ENCODE data around the gene ZNF609. TPM values are rescaled to one million over a fixed set of nuclear protein-coding genes. Genes with fewer than 3 reads are reported as not detected.

ZNF609 gene
- total and polyA plus RNA-seq, 10 of the 15 experiments (the other 5 are each of a cell fraction or from before 2014, with no cell fraction given): 5.1 to 35.3 (median 13.6) TPM

- peak overlapping the region; percentile 13 for H3K9ac ChIP-seq (ENCODE audit: control insufficient read depth, insufficient read depth, low read length)
- peak; percentile 94 for TF ChIP-seq JUNB (IDR thresholded peaks at IDR 0.05)
- TF ChIP-seq ETV6 (conservative IDR thresholded peaks at IDR 0.05 in 1 of 2, IDR thresholded peaks at IDR 0.05 in 1 of 2; ENCODE audit: borderline replicate concordance in 1 of 2, low read depth in 1 of 2): peak in 1 of 2 experiments; percentile 86; a peak in 2 of 4 replicates
- TF ChIP-seq CHD4 (IDR thresholded peaks at IDR 0.05): no peak
- peak; percentile 77 to 78 for TF ChIP-seq IKZF2 (IDR thresholded peaks at IDR 0.05)
- TF ChIP-seq PBX3 (IDR thresholded peaks at IDR 0.05; ENCODE audit: insufficient replicate concordance, low read depth, low read length): no peak
- no peak for TF ChIP-seq ZNF274 (IDR thresholded peaks at IDR 0.05; ENCODE audit: insufficient read depth, insufficient read length)
- no peak for TF ChIP-seq ZBTB11 (CRISPR knock-in tag; IDR thresholded peaks at IDR 0.05)
- TF ChIP-seq, protein P1, sequence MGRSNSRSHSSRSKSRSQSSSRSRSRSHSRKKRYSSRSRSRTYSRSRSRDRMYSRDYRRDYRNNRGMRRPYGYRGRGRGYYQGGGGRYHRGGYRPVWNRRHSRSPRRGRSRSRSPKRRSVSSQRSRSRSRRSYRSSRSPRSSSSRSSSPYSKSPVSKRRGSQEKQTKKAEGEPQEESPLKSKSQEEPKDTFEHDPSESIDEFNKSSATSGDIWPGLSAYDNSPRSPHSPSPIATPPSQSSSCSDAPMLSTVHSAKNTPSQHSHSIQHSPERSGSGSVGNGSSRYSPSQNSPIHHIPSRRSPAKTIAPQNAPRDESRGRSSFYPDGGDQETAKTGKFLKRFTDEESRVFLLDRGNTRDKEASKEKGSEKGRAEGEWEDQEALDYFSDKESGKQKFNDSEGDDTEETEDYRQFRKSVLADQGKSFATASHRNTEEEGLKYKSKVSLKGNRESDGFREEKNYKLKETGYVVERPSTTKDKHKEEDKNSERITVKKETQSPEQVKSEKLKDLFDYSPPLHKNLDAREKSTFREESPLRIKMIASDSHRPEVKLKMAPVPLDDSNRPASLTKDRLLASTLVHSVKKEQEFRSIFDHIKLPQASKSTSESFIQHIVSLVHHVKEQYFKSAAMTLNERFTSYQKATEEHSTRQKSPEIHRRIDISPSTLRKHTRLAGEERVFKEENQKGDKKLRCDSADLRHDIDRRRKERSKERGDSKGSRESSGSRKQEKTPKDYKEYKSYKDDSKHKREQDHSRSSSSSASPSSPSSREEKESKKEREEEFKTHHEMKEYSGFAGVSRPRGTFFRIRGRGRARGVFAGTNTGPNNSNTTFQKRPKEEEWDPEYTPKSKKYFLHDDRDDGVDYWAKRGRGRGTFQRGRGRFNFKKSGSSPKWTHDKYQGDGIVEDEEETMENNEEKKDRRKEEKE (IDR thresholded peaks at IDR 0.05): no peak
- no peak for TF ChIP-seq ZNF24 (IDR thresholded peaks at IDR 0.05)
- TF ChIP-seq EZH2 (IDR thresholded peaks at IDR 0.05; ENCODE audit: borderline replicate concordance, control insufficient read depth, low read depth, low read length): no peak
- peak; percentile 84; the same call in 1 of the 2 replicates for TF ChIP-seq JUND (IDR thresholded peaks at IDR 0.05; ENCODE audit: low read depth, low read length)
- no peak for TF ChIP-seq SPI1 (IDR thresholded peaks at IDR 0.05; ENCODE audit: borderline replicate concordance, insufficient read depth, low read depth, low read length)
- TF ChIP-seq BMI1 (IDR thresholded peaks at IDR 0.05; ENCODE audit: borderline replicate concordance): peak; percentile 53; the same call in 1 of the 2 replicates
- no peak for TF ChIP-seq NRF1 (conservative IDR thresholded peaks at IDR 0.05; ENCODE audit: low read depth, low read length)
These were observed 16.4 kb upstream of the ZNF609 start for GRCh38 chr15:64443747-64444621.

More at GRCh38 chr15:64443747-64444621, 16.4 kb upstream of the ZNF609 start:
- Histone ChIP-seq H3K4me2 (ENCODE audit: control insufficient read depth, insufficient read depth) (peak overlapping the region; percentile 61), H3K36me3 (ENCODE audit: control insufficient read depth in 2 of 2, insufficient read depth in 2 of 2, low read length in 1 of 2) (peaks cover 0 to 5% of the 10 kb centered on the region in 2 experiments; a peak in 2 of 4 replicates), H3K4me3 (peak overlapping the region; percentile 34; the same call in 1 of the 2 replicates), H3K79me2 (ENCODE audit: control insufficient read depth, insufficient read depth, low read length) (peaks cover 3% of the 10 kb centered on the region; the same call in 1 of the 2 replicates), H2AFZ (ENCODE audit: control insufficient read depth, low read depth, low read length) (no peak overlapping the region), H3K27me3 (replicated peaks in 1 of 2; ENCODE audit: control insufficient read depth in 2 of 2, insufficient read depth in 2 of 2, low read length in 1 of 2) (no peaks in the 10 kb centered on the region), H3K9me3 (replicated peaks; ENCODE audit: control insufficient read depth, insufficient read depth, low read length) (no peaks in the 10 kb centered on the region), H4K20me1 (ENCODE audit: control insufficient read depth, insufficient read depth) (no peaks in the 10 kb centered on the region), H3K27ac (ENCODE audit: control insufficient read depth, insufficient read depth) (peak overlapping the region; percentile 81), H3K4me1 (ENCODE audit: control insufficient read depth, insufficient read depth, low read length) (peaks cover 38% of the 10 kb centered on the region)
- FAIRE-seq (peak; percentile 88), ATAC-seq (peak; percentile 78), DNase-seq (ENCODE audit: low read depth, low spot score) (no peak)
- no TSS peak for BruUV-seq (replicated peaks)
- 37% methylated on average over 3 of the region's 3 CpGs for WGBS (ENCODE audit: insufficient coverage, insufficient replicate concordance, low lambda C conversion rate, missing lambda C conversion rate)
- SMC1A ChIA-PET (ENCODE audit: uncharacterized antibody, unreplicated experiment): interaction anchor here (0.8 to 3.1 kb wide), 16 partner anchors 12 to 254 kb away, joined by 3 to 24 read pairs (median 4); partner anchors contain the start of gene ZNF609
- POLR2A ChIA-PET: interaction anchor here (0.6 to 2.3 kb wide), 7 partner anchors 13 to 372 kb away, joined by 3 to 9 read pairs (median 4); no protein-coding TSS in a partner anchor
- CTCF ChIA-PET: interaction anchor here (0.7 to 1.7 kb wide), 8 partner anchors 11 to 237 kb away, joined by 3 to 5 read pairs (median 4); partner anchors contain the start of gene ZNF609
- RAD21 ChIA-PET (ENCODE audit: unreplicated experiment): interaction anchor here (0.7 to 3.0 kb wide), 12 partner anchors 13 to 274 kb away, joined by 3 to 16 read pairs (median 4); partner anchors contain the start of gene ZNF609
- intact Hi-C loops (cut with micrococcal nuclease; ENCODE audit: unreplicated experiment): no loop called here
- in situ Hi-C loops (cut with MboI): no loop called here
